ENCODE measurements around the gene ANO10.
"Not testable (repeated sequence)": the region's sequence is repeated elsewhere in the genome, so short reads cannot be mapped to it uniquely, and the experiment has no call there.

ANO10 gene

GRCh38 chr3:43583481-43583880 lies 38.3 kb downstream of the ANO10 start:
- in situ Hi-C loops (cut with MboI; ENCODE audit: low sequenced_read_pairs) = no loop called here

- in situ Hi-C loops (cut with MboI; ENCODE audit: low sequenced_read_pairs) = no loop called here
Observed at GRCh38 chr3:43582866-43583265, 38.9 kb downstream of the ANO10 start.

- in situ Hi-C loops (cut with MboI; ENCODE audit: low sequenced_read_pairs) = no loop called here
Observed at GRCh38 chr3:43581343-43581742, 40.5 kb downstream of the ANO10 start.

GRCh38 chr3:43580181-43580580 lies 41.6 kb downstream of the ANO10 start:
- in situ Hi-C loops (cut with MboI; ENCODE audit: low sequenced_read_pairs) = no loop called here

GRCh38 chr3:43573576-43573975 lies 48.2 kb downstream of the ANO10 start:
- in situ Hi-C loops (cut with MboI; ENCODE audit: low sequenced_read_pairs) = no loop called here

GRCh38 chr3:43565661-43566341 lies 56.0 kb downstream of the ANO10 start:
- in situ Hi-C loops (cut with MboI; ENCODE audit: low sequenced_read_pairs) = not testable (repeated sequence)

GRCh38 chr3:43559961-43560360 lies 61.9 kb downstream of the ANO10 start:
- in situ Hi-C loops (cut with MboI; ENCODE audit: low sequenced_read_pairs) = no loop called here

- in situ Hi-C loops (cut with MboI; ENCODE audit: low sequenced_read_pairs) = no loop called here
Observed at GRCh38 chr3:43558171-43558570, 63.6 kb downstream of the ANO10 start.

- in situ Hi-C loops (cut with MboI; ENCODE audit: low sequenced_read_pairs) = no loop called here
Observed at GRCh38 chr3:43549626-43550290, 72.1 kb downstream of the ANO10 start.

- in situ Hi-C loops (cut with MboI; ENCODE audit: low sequenced_read_pairs) = not testable (repeated sequence)
Observed at GRCh38 chr3:43544277-43544676, 77.5 kb downstream of the ANO10 start.

- in situ Hi-C loops (cut with MboI; ENCODE audit: low sequenced_read_pairs) = no loop called here
Observed at GRCh38 chr3:43542328-43543043, 79.3 kb downstream of the ANO10 start.

GRCh38 chr3:43540624-43541023 lies 81.2 kb downstream of the ANO10 start:
- in situ Hi-C loops (cut with MboI; ENCODE audit: low sequenced_read_pairs) = no loop called here

GRCh38 chr3:43539321-43539720 lies 82.5 kb downstream of the ANO10 start:
- in situ Hi-C loops (cut with MboI; ENCODE audit: low sequenced_read_pairs) = no loop called here

GRCh38 chr3:43537225-43537624 lies 84.6 kb downstream of the ANO10 start:
- in situ Hi-C loops (cut with MboI; ENCODE audit: low sequenced_read_pairs) = no loop called here

- in situ Hi-C loops (cut with MboI; ENCODE audit: low sequenced_read_pairs) = no loop called here
Observed at GRCh38 chr3:43534675-43535074, 87.1 kb downstream of the ANO10 start.

- in situ Hi-C loops (cut with MboI; ENCODE audit: low sequenced_read_pairs) = no loop called here
Observed at GRCh38 chr3:43533009-43533408, 88.8 kb downstream of the ANO10 start.

GRCh38 chr3:43531835-43532234 lies 90.0 kb downstream of the ANO10 start:
- in situ Hi-C loops (cut with MboI; ENCODE audit: low sequenced_read_pairs) = no loop called here

GRCh38 chr3:43528498-43529099 lies 93.2 kb downstream of the ANO10 start:
- in situ Hi-C loops (cut with MboI; ENCODE audit: low sequenced_read_pairs) = no loop called here

GRCh38 chr3:43526956-43527355 lies 94.9 kb downstream of the ANO10 start:
- in situ Hi-C loops (cut with MboI; ENCODE audit: low sequenced_read_pairs) = no loop called here

- in situ Hi-C loops (cut with MboI; ENCODE audit: low sequenced_read_pairs) = no loop called here
Observed at GRCh38 chr3:43525941-43526607, 95.7 kb downstream of the ANO10 start.

GRCh38 chr3:43525386-43525785 lies 96.4 kb downstream of the ANO10 start:
- in situ Hi-C loops (cut with MboI; ENCODE audit: low sequenced_read_pairs) = no loop called here

All from HL-60/S4 treated with phorbol 12-myristate 13-acetate at 8.2 ng/mL for 4 days and 3 days (cell line).